GM21360 (cell line): ENCODE results near the gene CASS4.
"Not testable (repeated sequence)": the region's sequence is repeated elsewhere in the genome, so short reads cannot be mapped to it uniquely, and the experiment has no call there.

ENCODE experiments used
- ATAC-seq: cut with Tn5 transposase; IDR thresholded peaks from one replicate; pipeline ENCODE4 v1.9.1; 2021; ENCODE audit warnings: mild to moderate bottlenecking, moderate library complexity; ENCODE audit not compliant: unreplicated experiment

The CASS4 gene

GRCh38 chr20:56411759-56412472, at the start of gene CASS4:
TSS of gene CASS4 (plus strand) at chr20:56412260. CDS start at chr20:56412459, 199 bp downstream.
- no peak for ATAC-seq

- no peak for ATAC-seq
Observed at GRCh38 chr20:56362833-56363413, 49.1 kb upstream of the CASS4 start.

- no peak for ATAC-seq
Observed at GRCh38 chr20:56363491-56363890, 48.6 kb upstream of the CASS4 start.

- no peak for ATAC-seq
Observed at GRCh38 chr20:56368351-56369134, 43.5 kb upstream of the CASS4 start.

- no peak for ATAC-seq
Observed at GRCh38 chr20:56369179-56369578, 42.9 kb upstream of the CASS4 start.

- ATAC-seq: no peak
Observed at GRCh38 chr20:56371977-56372376, 40.1 kb upstream of the CASS4 start.

- no peak for ATAC-seq
Observed at GRCh38 chr20:56372850-56373249, 39.2 kb upstream of the CASS4 start.

GRCh38 chr20:56373942-56374341, 38.1 kb upstream of the CASS4 start:
- no peak for ATAC-seq

GRCh38 chr20:56376331-56376730, 35.7 kb upstream of the CASS4 start:
- no peak for ATAC-seq

GRCh38 chr20:56378386-56378785, 33.7 kb upstream of the CASS4 start:
- ATAC-seq: no peak

GRCh38 chr20:56380375-56380774, 31.7 kb upstream of the CASS4 start:
- ATAC-seq: no peak

- ATAC-seq: peak; percentile 43
Observed at GRCh38 chr20:56381501-56381900, 30.6 kb upstream of the CASS4 start.

- no peak for ATAC-seq
Observed at GRCh38 chr20:56382696-56383095, 29.4 kb upstream of the CASS4 start.

GRCh38 chr20:56383334-56383733, 28.7 kb upstream of the CASS4 start:
- ATAC-seq: no peak

GRCh38 chr20:56385130-56385529, 26.9 kb upstream of the CASS4 start:
- no peak for ATAC-seq

GRCh38 chr20:56386219-56386618, 25.8 kb upstream of the CASS4 start:
- no peak for ATAC-seq

GRCh38 chr20:56388882-56389281, 23.2 kb upstream of the CASS4 start:
- no peak for ATAC-seq

GRCh38 chr20:56389807-56390206, 22.3 kb upstream of the CASS4 start:
- no peak for ATAC-seq

- not testable (repeated sequence) for ATAC-seq
Observed at GRCh38 chr20:56390396-56390795, 21.7 kb upstream of the CASS4 start.

- no peak for ATAC-seq
Observed at GRCh38 chr20:56391037-56391436, 21.0 kb upstream of the CASS4 start.

- ATAC-seq: peak; percentile 31
Observed at GRCh38 chr20:56391596-56392131, 20.4 kb upstream of the CASS4 start.
